HG02885 (cell line): Measurements from ENCODE around the gene UCN2.

Source experiments
- ATAC-seq: cut with Tn5 transposase; IDR thresholded peaks from one replicate; pipeline ENCODE4 v1.9.1; 2021; ENCODE audit warnings: mild to moderate bottlenecking; ENCODE audit not compliant: unreplicated experiment, poor library complexity

The UCN2 gene

GRCh38 chr3:48563382-48563918, at the start of gene UCN2:
Gene UCN2, minus strand, starts transcription at chr3:48563781. Its CDS starts 657 bp downstream, at chr3:48563124.
- ATAC-seq = no peak

DNA sequence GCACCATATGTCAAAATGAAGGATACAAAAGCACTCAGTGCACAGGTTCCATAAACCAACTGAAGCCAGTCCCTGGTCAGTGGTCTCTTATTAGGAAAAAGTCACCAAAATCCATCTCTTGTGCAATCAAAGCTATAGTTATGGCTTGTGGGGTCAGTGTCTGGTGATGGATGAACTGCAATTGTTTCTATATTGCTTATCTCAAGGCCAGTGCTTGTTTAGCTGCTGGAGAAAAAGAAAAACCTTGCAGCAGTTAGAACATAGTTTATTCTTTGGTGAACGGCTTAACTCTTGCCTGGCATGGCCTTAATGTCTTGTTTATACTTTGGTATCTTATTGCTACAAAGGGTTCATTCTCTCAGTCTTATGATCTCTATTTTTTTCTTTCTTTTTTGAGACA, 48.7 kb upstream of the UCN2 start:
- ATAC-seq = no peak

- peak; percentile 97 for ATAC-seq
Measured at GRCh38 chr3:48609088-48610005, 45.8 kb upstream of the UCN2 start, which contains the start of gene UQCRC1. Gene UQCRC1, minus strand, starts transcription at chr3:48609646. Its CDS starts 26 bp downstream, at chr3:48609620.

- no peak for ATAC-seq
Measured at GRCh38 chr3:48607519-48607918, 43.9 kb upstream of the UCN2 start.

GRCh38 chr3:48601622-48601994, 38.0 kb upstream of the UCN2 start:
- ATAC-seq = no peak

DNA sequence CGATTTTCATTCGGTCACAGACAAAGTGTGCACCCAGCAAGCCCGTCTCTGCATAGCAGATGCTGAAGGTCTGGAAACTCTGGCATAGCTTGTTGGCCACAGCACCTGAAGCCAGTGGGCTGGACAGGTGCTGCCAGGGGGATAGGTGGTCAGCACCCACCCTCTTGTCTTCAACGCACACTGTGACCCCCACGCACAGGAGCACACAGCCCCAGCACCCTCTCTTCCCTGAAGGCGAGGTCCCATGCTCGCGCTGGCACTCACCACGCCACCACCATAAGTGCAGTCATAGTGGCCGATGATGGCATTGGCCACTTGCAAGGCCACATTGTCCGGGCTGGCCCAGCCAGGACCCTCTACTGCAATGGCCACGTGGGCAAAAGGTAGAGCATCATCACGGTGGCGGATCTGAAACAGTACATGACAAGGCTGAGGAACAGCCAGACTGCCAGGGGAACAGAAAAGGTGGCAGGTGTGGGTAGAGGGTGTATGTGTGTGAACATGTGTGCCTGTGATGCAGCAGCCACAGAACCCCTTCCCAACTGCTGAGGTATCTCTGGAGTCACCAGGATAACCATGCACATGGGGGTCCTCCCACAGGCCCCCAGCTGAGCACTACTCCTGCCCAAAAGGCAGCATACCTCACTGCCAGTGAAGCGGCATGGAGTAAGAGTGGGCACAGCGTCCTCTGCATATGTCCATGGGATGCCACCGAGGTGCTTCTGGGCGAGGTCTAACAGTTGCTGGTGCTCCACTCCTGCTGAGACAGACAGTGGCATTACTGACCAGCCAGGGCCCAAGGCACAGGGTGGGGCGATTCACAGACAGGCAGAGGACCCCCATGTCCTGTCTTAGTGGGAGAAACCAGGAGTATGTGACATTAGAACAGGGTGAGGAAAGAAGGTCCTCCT, 37.4 kb upstream of the UCN2 start:
- no peak for ATAC-seq

GRCh38 chr3:48599509-48600285, 36.1 kb upstream of the UCN2 start:
- no peak for ATAC-seq

GRCh38 chr3:48599077-48599501, 35.5 kb upstream of the UCN2 start:
- no peak for ATAC-seq

- ATAC-seq = no peak
Measured at GRCh38 chr3:48598323-48599076, 34.9 kb upstream of the UCN2 start.

- no peak for ATAC-seq
Measured at GRCh38 chr3:48597408-48597800, 33.8 kb upstream of the UCN2 start.

GRCh38 chr3:48596676-48597407, 33.3 kb upstream of the UCN2 start:
- no peak for ATAC-seq

- ATAC-seq = no peak
Measured at GRCh38 chr3:48596157-48596556, 32.6 kb upstream of the UCN2 start.

GRCh38 chr3:48595526-48596121, 32.0 kb upstream of the UCN2 start:
- no peak for ATAC-seq

DNA sequence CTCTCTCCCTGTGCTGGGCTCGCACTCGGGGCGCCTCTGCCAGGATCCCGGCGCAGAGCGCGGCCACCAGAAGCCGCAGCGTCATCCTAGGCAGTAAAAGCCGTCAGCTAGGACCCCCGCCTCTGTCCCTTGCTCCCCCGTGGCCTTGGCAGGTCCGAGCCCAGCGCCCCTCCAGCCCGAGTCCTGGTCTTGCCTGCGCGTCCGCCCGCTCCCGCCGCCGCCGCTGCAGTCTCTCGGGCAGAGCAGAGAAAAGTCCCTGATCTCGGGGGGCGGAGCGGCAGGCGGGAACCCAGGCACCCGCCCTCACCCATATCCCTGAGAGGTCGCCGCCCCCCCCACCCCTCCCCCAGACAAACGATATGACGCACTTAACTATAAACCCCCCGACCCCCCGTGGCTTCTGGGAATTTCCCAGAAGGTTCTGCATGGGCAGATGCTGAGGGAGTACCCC, 31.5 kb upstream of the UCN2 start, which contains the start of gene COL7A1:
COL7A1 (minus strand) TSS at position 255 of the 451 bp plus-strand sequence; CDS start at position 85, 170 bp downstream.
- ATAC-seq = no peak

GRCh38 chr3:48594417-48595049, 31.0 kb upstream of the UCN2 start:
- no peak for ATAC-seq

- ATAC-seq = no peak
Measured at GRCh38 chr3:48593337-48593736, 29.8 kb upstream of the UCN2 start.

DNA sequence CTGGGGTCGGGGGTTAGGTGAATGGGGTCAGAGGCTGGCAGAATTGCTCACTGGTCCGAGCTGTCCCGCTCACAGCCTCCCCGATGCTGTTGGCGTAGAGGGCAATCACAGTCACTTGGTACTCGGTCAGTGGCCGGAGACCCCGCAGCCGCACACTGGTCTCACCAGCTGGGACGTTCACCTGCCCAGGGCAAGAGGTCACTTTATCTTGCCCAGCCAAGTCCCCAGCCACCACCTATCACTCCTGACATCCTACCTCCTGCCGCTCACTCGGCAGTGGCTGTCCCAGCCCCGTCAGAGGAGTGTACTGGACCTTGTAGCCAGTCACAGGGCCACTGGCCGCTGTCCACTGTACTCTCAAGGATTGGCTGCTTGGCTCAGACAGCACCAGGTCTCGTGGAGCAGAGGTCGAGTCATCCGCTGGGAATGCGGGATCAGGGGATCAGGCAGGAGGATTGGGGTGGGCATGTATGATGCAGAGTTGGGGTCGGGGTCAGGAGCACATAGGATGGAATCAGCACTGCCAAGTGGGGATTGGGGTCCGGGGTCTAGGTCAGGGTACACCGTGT, 29.0 kb upstream of the UCN2 start:
- ATAC-seq = no peak
